ENCODE measurements around the gene RUNX1. TPM values are rescaled to one million over a fixed set of nuclear protein-coding genes. Genes with fewer than 3 reads are reported as not detected.

The RUNX1 gene
- polyA plus RNA-seq, 1 experiment, result 20.9 TPM

- Histone ChIP-seq H3K27ac (ENCODE audit: low read depth, low read length) (no peak overlapping the region), H3K4me3 (ENCODE audit: low read depth, low read length) (no peak overlapping the region), H3K27me3 (ENCODE audit: control insufficient read depth, insufficient read depth, low read length) (no peaks in the 10 kb centered on the region), H3K9me3 (ENCODE audit: control insufficient read depth, insufficient read depth, low read length) (no peaks in the 10 kb centered on the region)
- ChIA-PET POLR2A (no interaction called here), CTCF (interaction anchor here (0.8 kb wide), 1 partner anchor 22 kb away, joined by 4 read pairs; no protein-coding TSS in a partner anchor)
- TF ChIP-seq CTCF (IDR thresholded peaks at IDR 0.05; ENCODE audit: low read depth, low read length), result no peak
- DNase-seq (ENCODE audit: low read depth, low spot score), result no peak
These were observed 56.2 kb downstream of the RUNX1 start for GRCh38 chr21:34992736-34993398.

GRCh38 chr21:34992180-34992579, 56.9 kb downstream of the RUNX1 start:
- H3K27ac ChIP-seq (ENCODE audit: low read depth, low read length), result no peak overlapping the region
- H3K9me3 ChIP-seq (ENCODE audit: control insufficient read depth, insufficient read depth, low read length), result no peaks in the 10 kb centered on the region
- no peaks in the 10 kb centered on the region for H3K27me3 ChIP-seq (ENCODE audit: control insufficient read depth, insufficient read depth, low read length)
- ChIA-PET CTCF (no interaction called here), POLR2A (no interaction called here)
- no peak for DNase-seq (ENCODE audit: low read depth, low spot score)
- TF ChIP-seq CTCF (IDR thresholded peaks at IDR 0.05; ENCODE audit: low read depth, low read length), result no peak
- no peak overlapping the region for H3K4me3 ChIP-seq (ENCODE audit: low read depth, low read length)

GRCh38 chr21:34991366-34991957, 57.6 kb downstream of the RUNX1 start:
- Histone ChIP-seq H3K27ac (ENCODE audit: low read depth, low read length) (no peak overlapping the region), H3K4me3 (ENCODE audit: low read depth, low read length) (no peak overlapping the region), H3K27me3 (ENCODE audit: control insufficient read depth, insufficient read depth, low read length) (no peaks in the 10 kb centered on the region), H3K9me3 (ENCODE audit: control insufficient read depth, insufficient read depth, low read length) (no peaks in the 10 kb centered on the region)
- no peak for TF ChIP-seq CTCF (IDR thresholded peaks at IDR 0.05; ENCODE audit: low read depth, low read length)
- ChIA-PET CTCF (no interaction called here), POLR2A (no interaction called here)
- DNase-seq (ENCODE audit: low read depth, low spot score), result no peak

GRCh38 chr21:34990842-34991241, 58.3 kb downstream of the RUNX1 start:
- Histone ChIP-seq H3K27me3 (ENCODE audit: control insufficient read depth, insufficient read depth, low read length) (no peaks in the 10 kb centered on the region), H3K4me3 (ENCODE audit: low read depth, low read length) (no peak overlapping the region), H3K9me3 (ENCODE audit: control insufficient read depth, insufficient read depth, low read length) (no peaks in the 10 kb centered on the region), H3K27ac (ENCODE audit: low read depth, low read length) (no peak overlapping the region)
- POLR2A ChIA-PET, result no interaction called here
- no peak for DNase-seq (ENCODE audit: low read depth, low spot score)
- TF ChIP-seq CTCF (IDR thresholded peaks at IDR 0.05; ENCODE audit: low read depth, low read length), result no peak
- CTCF ChIA-PET, result no interaction called here

GRCh38 chr21:34989337-34990151, 59.6 kb downstream of the RUNX1 start:
- H3K27ac ChIP-seq (ENCODE audit: low read depth, low read length), result no peak overlapping the region
- H3K27me3 ChIP-seq (ENCODE audit: control insufficient read depth, insufficient read depth, low read length), result no peaks in the 10 kb centered on the region
- ChIA-PET POLR2A (interaction anchor here (0.6 to 1.4 kb wide), 3 partner anchors 101 to 360 kb away, joined by 3 to 4 read pairs (median 4); no protein-coding TSS in a partner anchor), CTCF (no interaction called here)
- H3K4me3 ChIP-seq (ENCODE audit: low read depth, low read length), result no peak overlapping the region
- TF ChIP-seq CTCF (IDR thresholded peaks at IDR 0.05; ENCODE audit: low read depth, low read length), result no peak
- H3K9me3 ChIP-seq (ENCODE audit: control insufficient read depth, insufficient read depth, low read length), result no peaks in the 10 kb centered on the region
- no peak for DNase-seq (ENCODE audit: low read depth, low spot score)

Data from AG04450 (cell line).